GM12878 (cell line): ENCODE results near the gene CRMP1.

Experiments used
- CEBPB ChIP-seq, 2 experiments: fragments of 150-350 bp in 1 of 2; IDR thresholded peaks; 2 replicates each; pipeline ENCODE4 v1.6.1; 2012 to 2014; ENCODE audit warnings: low read depth in 2 of 2, low read length in 2 of 2, borderline replicate concordance in 1 of 2, inconsistent platforms in 1 of 2
- CHD4 ChIP-seq: fragments of 200-600 bp; sonication (generic); IDR thresholded peaks from 2 replicates; pipeline ENCODE4 v1.6.1; 2016; ENCODE audit warnings: mild to moderate bottlenecking
- CTCF ChIP-seq, 3 experiments: IDR thresholded peaks in 2 of 3; conservative IDR thresholded peaks in 1 of 3; 2 replicates each; pipeline ENCODE4 v1.5.1; 2011; ENCODE audit warnings: low read depth in 3 of 3, low read length in 3 of 3, mild to moderate bottlenecking in 3 of 3, control low read depth in 2 of 3, moderate library complexity in 2 of 3, inconsistent platforms in 1 of 3, mixed read lengths in 1 of 3; ENCODE audit not compliant: control insufficient read depth in 2 of 3, insufficient read depth in 1 of 3; ENCODE audit errors: extremely low read depth in 1 of 3
- EP300 ChIP-seq, 2 experiments: fragments of 150-350 bp in 1 of 2; IDR thresholded peaks; 2 replicates each; pipeline ENCODE4 v1.6.1; 2011 to 2012; ENCODE audit warnings: low read depth in 2 of 2, low read length in 2 of 2, borderline replicate concordance in 1 of 2, improper control_type of control experiment in 1 of 2, inconsistent platforms in 1 of 2; ENCODE audit not compliant: control insufficient read depth in 1 of 2
- ETV6 ChIP-seq, 2 experiments: fragments of 450-650 bp in 1 of 2; IDR thresholded peaks in 1 of 2; conservative IDR thresholded peaks in 1 of 2; 2 replicates each; pipeline ENCODE4 v1.6.1; 2014; ENCODE audit warnings: antibody characterized with exemption in 1 of 2, borderline replicate concordance in 1 of 2, low read depth in 1 of 2, mild to moderate bottlenecking in 1 of 2, moderate library complexity in 1 of 2
- HDAC2 ChIP-seq: fragments of 200-600 bp; sonication (generic); IDR thresholded peaks from 2 replicates; pipeline ENCODE4 v1.6.1; 2017
- HDGF ChIP-seq: fragments of 450-650 bp; IDR thresholded peaks from 2 replicates; pipeline ENCODE4 v1.6.1; 2016; ENCODE audit warnings: antibody characterized with exemption
- MYC ChIP-seq: IDR thresholded peaks from 2 replicates; pipeline ENCODE4 v1.6.1; 2011; ENCODE audit warnings: mild to moderate bottlenecking, low read length, moderate library complexity, inconsistent platforms; ENCODE audit not compliant: insufficient read depth, insufficient replicate concordance, insufficient read length, severe bottlenecking
- PKNOX1 ChIP-seq: fragments of 450-650 bp; IDR thresholded peaks from 2 replicates; pipeline ENCODE4 v1.6.1; 2016; ENCODE audit warnings: mild to moderate bottlenecking
- POLR2A ChIP-seq: IDR thresholded peaks from 2 replicates; pipeline ENCODE4 v1.6.1; 2011; ENCODE audit warnings: low read depth, mild to moderate bottlenecking, low read length
- POLR2AphosphoS5 ChIP-seq: IDR thresholded peaks from 2 replicates; pipeline ENCODE4 v1.6.1; 2011; ENCODE audit warnings: mild to moderate bottlenecking, low read length, inconsistent platforms
- ZNF592 ChIP-seq: fragments of 450-650 bp; IDR thresholded peaks from 2 replicates; pipeline ENCODE4 v1.6.1; 2017; ENCODE audit warnings: mild to moderate bottlenecking, moderate library complexity

- TF ChIP-seq CTCF (IDR thresholded peaks at IDR 0.05 in 2 of 3, conservative IDR thresholded peaks at IDR 0.05 in 1 of 3; ENCODE audit: control insufficient read depth in 2 of 3, extremely low read depth in 1 of 3, insufficient read depth in 1 of 3, low read depth in 3 of 3, low read length in 3 of 3) (no peak), EP300 (IDR thresholded peaks at IDR 0.05; ENCODE audit: borderline replicate concordance in 1 of 2, control insufficient read depth in 1 of 2, low read depth in 2 of 2, low read length in 2 of 2) (no peak), ETV6 (conservative IDR thresholded peaks at IDR 0.05 in 1 of 2, IDR thresholded peaks at IDR 0.05 in 1 of 2; ENCODE audit: borderline replicate concordance in 1 of 2, low read depth in 1 of 2) (no peak), POLR2AphosphoS5 (no peak), HDAC2 (no peak), POLR2A (no peak), HDGF (no peak), ZNF592 (no peak), PKNOX1 (no peak), CHD4 (no peak), CEBPB (IDR thresholded peaks at IDR 0.05; ENCODE audit: borderline replicate concordance in 1 of 2, low read depth in 2 of 2, low read length in 2 of 2) (no peak), MYC (no peak)
These were observed at the start of gene CRMP1 for GRCh38 chr4:5893004-5893580.
